Measurements from ENCODE around the gene AOPEP. TPM values are rescaled to one million over a fixed set of nuclear protein-coding genes. Genes with fewer than 3 reads are reported as not detected.
A peak's percentile ranks its signal among the peaks of the same experiment; 100 is the strongest.

AOPEP gene
- total and polyA plus RNA-seq, 9 of the 15 experiments (the other 6 are each of a cell fraction or from before 2014, with no cell fraction given): 4.5 to 19.3 (median 13.5) TPM

DNA sequence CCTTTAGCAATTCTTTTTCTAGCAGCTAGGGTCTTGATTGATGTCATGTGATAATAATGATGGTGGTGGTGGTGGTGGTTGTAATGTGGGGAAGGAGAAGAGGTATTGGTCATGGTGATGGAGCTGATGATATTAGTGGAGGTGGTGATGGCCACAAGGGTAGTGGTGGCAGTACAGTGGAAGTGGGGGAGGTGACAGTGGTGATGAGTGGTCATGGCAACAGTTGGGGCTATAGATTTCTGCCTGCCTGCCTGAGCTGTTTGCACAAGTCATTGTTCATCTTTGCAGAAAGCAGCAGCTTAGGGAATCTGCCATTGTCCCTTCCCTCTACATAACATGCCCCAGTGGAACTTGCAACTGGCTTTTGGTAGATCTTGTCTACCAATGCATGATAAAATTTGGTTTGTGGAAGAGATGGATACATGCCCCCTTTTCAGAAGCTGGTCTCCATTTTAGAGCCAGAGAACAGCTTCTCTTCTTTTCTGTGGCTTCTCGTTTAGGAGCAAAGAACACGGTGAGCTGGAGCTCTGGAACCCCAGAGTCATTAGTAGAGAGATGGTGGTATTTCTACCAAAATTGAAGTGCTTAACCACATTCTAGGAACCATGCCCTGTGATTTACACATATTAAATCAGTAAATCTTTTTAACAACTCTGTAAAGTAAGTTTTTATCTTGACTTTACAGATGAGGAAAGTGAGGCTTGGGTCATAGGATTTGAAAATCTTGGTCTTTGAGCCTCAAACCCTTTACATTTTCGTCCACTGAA, 100.3 kb downstream of the AOPEP start:
- WGBS (ENCODE audit: insufficient coverage, low coverage, missing lambda C conversion rate): 22% methylated on average over 3 of the region's 3 CpGs
- TF ChIP-seq, protein P1, sequence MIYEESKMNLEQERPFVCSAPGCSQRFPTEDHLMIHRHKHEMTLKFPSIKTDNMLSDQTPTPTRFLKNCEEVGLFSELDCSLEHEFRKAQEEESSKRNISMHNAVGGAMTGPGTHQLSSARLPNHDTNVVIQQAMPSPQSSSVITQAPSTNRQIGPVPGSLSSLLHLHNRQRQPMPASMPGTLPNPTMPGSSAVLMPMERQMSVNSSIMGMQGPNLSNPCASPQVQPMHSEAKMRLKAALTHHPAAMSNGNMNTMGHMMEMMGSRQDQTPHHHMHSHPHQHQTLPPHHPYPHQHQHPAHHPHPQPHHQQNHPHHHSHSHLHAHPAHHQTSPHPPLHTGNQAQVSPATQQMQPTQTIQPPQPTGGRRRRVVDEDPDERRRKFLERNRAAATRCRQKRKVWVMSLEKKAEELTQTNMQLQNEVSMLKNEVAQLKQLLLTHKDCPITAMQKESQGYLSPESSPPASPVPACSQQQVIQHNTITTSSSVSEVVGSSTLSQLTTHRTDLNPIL (CRISPR knock-in tag; IDR thresholded peaks at IDR 0.05): no peak
- TF ChIP-seq RFX1 (IDR thresholded peaks at IDR 0.05): peak; percentile 62

More for the DNA sequence above, 100.3 kb downstream of the AOPEP start:
- no TSS peak for BruUV-seq (replicated peaks)
- Histone ChIP-seq H3K4me2 (ENCODE audit: insufficient read depth, low read length) (no peak overlapping the region), H3K9me1 (ENCODE audit: control insufficient read depth, insufficient read depth, low read length) (no peaks in the 10 kb centered on the region), H3K9ac (ENCODE audit: insufficient read depth in 1 of 2, low read depth in 2 of 2, low read length in 2 of 2) (no peak overlapping the region), H3K9me3 (replicated peaks; ENCODE audit: control insufficient read depth, insufficient read depth, low read depth, low read length) (no peaks in the 10 kb centered on the region), H4K20me1 (replicated peaks; ENCODE audit: control insufficient read depth, insufficient read depth, low read length) (no peaks in the 10 kb centered on the region), H3K27ac (ENCODE audit: extremely low read depth, low read depth, low read length) (no peak overlapping the region), H3K4me3 (no peak overlapping the region), H3K79me2 (ENCODE audit: control insufficient read depth, insufficient read depth, low read length) (no peaks in the 10 kb centered on the region), H3K27me3 (ENCODE audit: control insufficient read depth in 2 of 2, insufficient read depth in 2 of 2, low read length in 2 of 2) (no peaks in the 10 kb centered on the region), H2AFZ (ENCODE audit: low read depth, low read length) (no peak overlapping the region), H3K36me3 (ENCODE audit: control insufficient read depth, insufficient read depth, low read length) (no peaks in the 10 kb centered on the region), H3K4me1 (replicated peaks in 1 of 2; ENCODE audit: control insufficient read depth in 2 of 2, insufficient read depth in 2 of 2, low read length in 2 of 2) (no peaks in the 10 kb centered on the region)
- intact Hi-C loops (cut with micrococcal nuclease): no loop called here
- no peak for FAIRE-seq
- no peak for ATAC-seq
- DNase-seq (ENCODE audit: extremely low read depth in 1 of 4, low spot score in 3 of 4): no peak
- ChIA-PET POLR2A (interaction anchor here (0.7 kb wide), 1 partner anchor 26 kb away, joined by 3 read pairs; no protein-coding TSS in a partner anchor), CTCF (ENCODE audit: low intra/inter-chr PET ratio) (no interaction called here)
- in situ Hi-C loops (cut with MboI): no loop called here

All from K562 (cell line).